ENCODE data around the gene MFSD12.
"Not testable (repeated sequence)": the region's sequence is repeated elsewhere in the genome, so short reads cannot be mapped to it uniquely, and the experiment has no call there.

- TF ChIP-seq, protein P1, sequence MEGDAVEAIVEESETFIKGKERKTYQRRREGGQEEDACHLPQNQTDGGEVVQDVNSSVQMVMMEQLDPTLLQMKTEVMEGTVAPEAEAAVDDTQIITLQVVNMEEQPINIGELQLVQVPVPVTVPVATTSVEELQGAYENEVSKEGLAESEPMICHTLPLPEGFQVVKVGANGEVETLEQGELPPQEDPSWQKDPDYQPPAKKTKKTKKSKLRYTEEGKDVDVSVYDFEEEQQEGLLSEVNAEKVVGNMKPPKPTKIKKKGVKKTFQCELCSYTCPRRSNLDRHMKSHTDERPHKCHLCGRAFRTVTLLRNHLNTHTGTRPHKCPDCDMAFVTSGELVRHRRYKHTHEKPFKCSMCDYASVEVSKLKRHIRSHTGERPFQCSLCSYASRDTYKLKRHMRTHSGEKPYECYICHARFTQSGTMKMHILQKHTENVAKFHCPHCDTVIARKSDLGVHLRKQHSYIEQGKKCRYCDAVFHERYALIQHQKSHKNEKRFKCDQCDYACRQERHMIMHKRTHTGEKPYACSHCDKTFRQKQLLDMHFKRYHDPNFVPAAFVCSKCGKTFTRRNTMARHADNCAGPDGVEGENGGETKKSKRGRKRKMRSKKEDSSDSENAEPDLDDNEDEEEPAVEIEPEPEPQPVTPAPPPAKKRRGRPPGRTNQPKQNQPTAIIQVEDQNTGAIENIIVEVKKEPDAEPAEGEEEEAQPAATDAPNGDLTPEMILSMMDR (IDR thresholded peaks at IDR 0.05; ENCODE audit: control extremely low read depth in 1 of 3, insufficient read depth in 1 of 3, low read depth in 1 of 3, low read length in 3 of 3), result not testable (repeated sequence)
- TF ChIP-seq RAD21 (IDR thresholded peaks at IDR 0.05 in 1 of 2, conservative IDR thresholded peaks at IDR 0.05 in 1 of 2; ENCODE audit: low read depth in 2 of 2, low read length in 2 of 2); KDM1A (IDR thresholded peaks at IDR 0.05; ENCODE audit: borderline replicate concordance, low read length); SUZ12 (IDR thresholded peaks at IDR 0.05; ENCODE audit: low read length); MAX (IDR thresholded peaks at IDR 0.05); POLR2A (IDR thresholded peaks at IDR 0.05; ENCODE audit: control extremely low read depth in 1 of 2, low read depth in 2 of 2, low read length in 2 of 2); RNF2 (IDR thresholded peaks at IDR 0.05; ENCODE audit: borderline replicate concordance, low read depth, low read length, missing control alignments, poor library complexity, severe bottlenecking); EZH2 (IDR thresholded peaks at IDR 0.05; ENCODE audit: low read depth, low read length, severe bottlenecking); SIX5 (IDR thresholded peaks at IDR 0.05; ENCODE audit: low read depth, low read length); YY1 (IDR thresholded peaks at IDR 0.05; ENCODE audit: low read depth, low read length); CEBPB (IDR thresholded peaks at IDR 0.05; ENCODE audit: low read depth, low read length); MAFK (IDR thresholded peaks at IDR 0.05; ENCODE audit: low read depth, low read length); TAF1 (IDR thresholded peaks at IDR 0.05; ENCODE audit: low read depth, low read length): not testable (repeated sequence)
- TF ChIP-seq, protein P2, sequence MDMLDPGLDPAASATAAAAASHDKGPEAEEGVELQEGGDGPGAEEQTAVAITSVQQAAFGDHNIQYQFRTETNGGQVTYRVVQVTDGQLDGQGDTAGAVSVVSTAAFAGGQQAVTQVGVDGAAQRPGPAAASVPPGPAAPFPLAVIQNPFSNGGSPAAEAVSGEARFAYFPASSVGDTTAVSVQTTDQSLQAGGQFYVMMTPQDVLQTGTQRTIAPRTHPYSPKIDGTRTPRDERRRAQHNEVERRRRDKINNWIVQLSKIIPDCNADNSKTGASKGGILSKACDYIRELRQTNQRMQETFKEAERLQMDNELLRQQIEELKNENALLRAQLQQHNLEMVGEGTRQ (IDR thresholded peaks at IDR 0.05; ENCODE audit: low read length), result not testable (repeated sequence)
These were observed 26.8 kb upstream of the MFSD12 start for GRCh38 chr19:3584036-3584802.

All from H1 (cell line).